HG03095 (cell line): ENCODE measurements around the gene PEPD.

ENCODE experiments used
- ATAC-seq: cut with Tn5 transposase; IDR thresholded peaks from one replicate; pipeline ENCODE4 v1.9.1; 2021; ENCODE audit warnings: moderate library complexity; ENCODE audit not compliant: unreplicated experiment

Gene PEPD

GRCh38 chr19:33476151-33476707 lies 45.4 kb downstream of the PEPD start:
- ATAC-seq, result no peak

- no peak for ATAC-seq
Observed at GRCh38 chr19:33473653-33474305, 47.8 kb downstream of the PEPD start.

GRCh38 chr19:33472691-33473652 lies 48.6 kb downstream of the PEPD start:
- ATAC-seq, result no peak

GRCh38 chr19:33472226-33472625 lies 49.4 kb downstream of the PEPD start:
- no peak for ATAC-seq

- ATAC-seq, result no peak
Observed at GRCh38 chr19:33471111-33471996, 50.2 kb downstream of the PEPD start.

GRCh38 chr19:33470686-33471085 lies 50.9 kb downstream of the PEPD start:
- ATAC-seq, result no peak

DNA sequence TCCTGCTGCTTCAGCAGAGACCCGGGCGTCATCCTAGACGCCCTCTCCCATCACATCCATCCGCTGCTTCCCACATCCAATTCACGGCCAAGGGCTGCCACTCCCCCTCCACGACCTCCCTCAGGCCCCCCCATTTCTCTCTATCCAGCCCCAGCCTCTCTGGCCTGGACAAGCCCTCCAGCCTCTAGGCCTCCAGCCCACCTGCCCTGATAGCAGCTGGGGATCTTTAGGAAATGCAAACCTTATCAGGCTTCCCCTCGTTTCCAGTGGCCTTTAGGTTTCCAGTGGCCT lies 51.6 kb downstream of the PEPD start:
- ATAC-seq, result no peak

GRCh38 chr19:33469171-33470039 lies 52.2 kb downstream of the PEPD start:
- no peak for ATAC-seq

- no peak for ATAC-seq
Observed at GRCh38 chr19:33468361-33469170, 53.0 kb downstream of the PEPD start.

DNA sequence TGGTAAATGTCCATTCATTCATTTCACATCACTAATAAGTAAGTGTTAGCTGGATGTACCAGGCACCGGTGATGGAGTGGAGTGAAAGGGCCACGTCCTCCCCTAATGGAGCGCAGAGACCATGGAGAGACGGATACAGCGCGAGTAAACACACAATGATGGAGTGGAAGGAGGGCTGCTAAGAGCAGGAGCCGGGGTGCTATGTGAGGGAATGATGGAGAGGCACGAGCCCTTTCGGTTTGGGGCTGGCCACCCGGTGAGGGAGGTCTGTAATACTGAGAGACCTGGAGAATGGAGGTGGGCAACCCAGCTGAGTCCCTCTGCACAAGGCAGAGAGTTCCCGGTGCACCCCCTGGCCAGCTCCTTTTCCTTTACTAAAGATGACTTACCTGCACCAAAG lies 53.7 kb downstream of the PEPD start:
- ATAC-seq, result no peak

DNA sequence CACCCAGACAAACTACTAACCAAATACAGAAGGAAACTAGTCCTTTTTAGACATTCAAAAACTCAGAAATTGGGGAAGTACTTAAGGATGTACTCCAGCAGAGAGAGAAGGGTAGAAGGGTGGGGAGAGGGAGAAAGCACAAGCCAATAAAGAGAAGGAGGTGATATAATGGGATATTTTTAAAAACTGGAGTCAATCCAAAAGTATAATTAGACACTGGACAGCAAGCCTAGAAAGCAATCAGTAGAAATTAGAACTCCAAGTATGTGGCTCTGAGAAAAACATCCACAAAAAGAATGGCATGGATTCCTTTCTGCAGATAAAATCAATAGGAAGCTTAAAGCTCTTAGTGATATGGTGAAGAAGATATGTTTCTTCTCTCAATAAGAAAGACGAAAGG lies 55.8 kb downstream of the PEPD start:
- no peak for ATAC-seq

GRCh38 chr19:33465371-33465770 lies 56.2 kb downstream of the PEPD start:
- no peak for ATAC-seq

DNA sequence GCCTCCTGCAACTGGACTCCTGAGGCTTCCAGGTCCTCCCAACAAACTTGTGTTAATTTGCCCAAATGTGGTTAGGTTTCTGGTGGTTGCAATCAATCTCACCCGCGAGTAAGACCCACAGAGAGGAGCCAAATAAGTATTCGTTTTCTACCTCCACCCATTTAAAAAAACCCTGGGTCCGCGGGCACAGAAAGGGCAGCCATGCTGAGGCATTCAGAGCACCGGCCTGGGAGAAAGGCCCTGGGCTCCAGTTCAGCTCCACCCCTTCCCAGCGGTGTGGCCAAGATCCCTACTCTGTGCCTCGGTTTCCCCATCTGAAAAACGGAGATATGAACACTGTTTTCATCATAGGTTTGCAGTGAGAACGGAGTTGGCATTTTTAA lies 56.9 kb downstream of the PEPD start:
- no peak for ATAC-seq

DNA sequence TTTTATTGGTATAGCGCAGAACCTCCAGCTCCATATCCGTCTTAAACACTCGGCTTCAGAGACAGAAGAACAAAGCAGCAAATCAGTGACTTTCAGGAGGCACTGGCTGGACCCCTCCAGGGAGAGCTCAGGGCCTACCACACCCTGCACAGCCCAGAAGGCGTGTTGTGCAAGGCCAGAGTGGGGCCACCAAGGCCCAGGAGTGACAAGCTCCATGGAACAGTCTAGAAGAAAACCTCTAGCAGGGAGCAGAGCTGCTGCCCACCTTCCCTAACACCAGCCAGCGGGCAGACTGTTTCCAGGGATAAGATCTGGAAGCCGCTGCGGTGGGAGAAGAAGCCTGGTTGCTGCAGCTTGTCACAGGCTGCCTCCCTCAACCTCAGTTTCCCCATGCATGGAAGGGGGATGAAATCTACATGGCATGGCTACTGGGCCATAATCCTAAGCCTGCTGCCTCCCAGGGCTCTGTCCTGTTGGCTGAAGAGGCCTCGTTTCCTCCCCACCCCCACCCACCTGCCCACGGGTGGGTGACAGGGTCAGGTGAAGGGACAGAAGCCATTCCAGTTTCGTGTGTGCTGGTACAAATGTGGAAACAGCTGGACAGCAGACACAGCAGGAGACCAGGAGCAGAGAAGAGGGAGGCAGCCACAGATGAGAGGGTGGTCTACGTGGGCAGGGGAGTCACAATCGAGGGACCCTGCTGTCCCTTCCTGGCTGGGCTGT lies 57.4 kb downstream of the PEPD start:
- no peak for ATAC-seq

DNA sequence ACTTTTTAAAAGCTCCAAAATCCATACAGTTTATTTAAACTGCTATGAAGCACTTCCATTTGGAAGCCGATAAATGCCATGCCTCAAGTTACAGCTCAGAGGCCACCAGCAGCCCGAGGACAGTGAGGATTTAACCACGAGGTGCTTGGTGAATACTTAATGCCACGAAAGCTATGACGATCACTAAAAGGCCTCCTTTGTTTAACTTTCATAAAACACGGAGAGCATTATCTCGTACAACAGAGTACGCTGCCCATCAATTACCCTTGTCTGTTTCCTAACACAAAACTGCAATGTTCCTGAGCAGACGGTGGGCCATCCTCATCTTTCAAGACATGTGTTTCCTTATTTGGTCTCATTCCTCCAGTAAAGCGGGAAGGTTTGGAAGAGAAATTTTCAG lies 58.4 kb downstream of the PEPD start:
- no peak for ATAC-seq

DNA sequence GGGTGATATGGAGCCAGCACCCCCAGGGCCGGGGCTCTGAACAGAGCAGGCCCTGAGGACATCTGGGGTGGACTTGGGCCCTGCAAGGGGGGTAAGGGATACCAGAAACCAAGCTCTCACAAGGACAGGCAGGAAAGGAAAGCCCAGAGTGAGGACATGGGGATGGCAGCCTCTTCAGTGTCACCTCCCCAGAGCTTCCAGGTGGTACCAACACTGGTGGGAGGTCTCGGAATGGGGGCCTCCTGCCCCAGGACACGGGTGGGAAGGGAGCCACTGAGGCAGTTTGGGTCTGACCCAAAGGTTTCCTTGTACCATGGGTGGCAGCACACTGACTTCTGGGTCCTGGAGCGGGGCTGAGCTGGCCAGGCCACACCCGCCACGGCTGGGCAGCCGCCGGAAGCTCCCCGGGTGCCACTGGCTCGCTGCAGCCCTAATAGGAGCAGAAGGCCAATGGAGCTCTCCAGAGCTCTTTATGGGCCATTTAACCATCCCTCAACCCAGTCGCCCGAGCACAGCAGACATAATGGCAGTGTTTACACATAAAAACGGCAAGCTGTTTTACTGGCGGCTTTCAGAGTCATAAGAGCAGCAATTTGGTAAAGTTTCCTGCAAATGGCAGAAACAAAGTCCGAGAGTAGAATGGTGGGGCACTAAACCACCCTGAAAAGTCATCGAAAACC lies 59.3 kb downstream of the PEPD start:
- ATAC-seq, result no peak

- no peak for ATAC-seq
Observed at GRCh38 chr19:33461256-33462111, 60.1 kb downstream of the PEPD start.
